ENCODE data around the gene FAM53A.

DNA sequence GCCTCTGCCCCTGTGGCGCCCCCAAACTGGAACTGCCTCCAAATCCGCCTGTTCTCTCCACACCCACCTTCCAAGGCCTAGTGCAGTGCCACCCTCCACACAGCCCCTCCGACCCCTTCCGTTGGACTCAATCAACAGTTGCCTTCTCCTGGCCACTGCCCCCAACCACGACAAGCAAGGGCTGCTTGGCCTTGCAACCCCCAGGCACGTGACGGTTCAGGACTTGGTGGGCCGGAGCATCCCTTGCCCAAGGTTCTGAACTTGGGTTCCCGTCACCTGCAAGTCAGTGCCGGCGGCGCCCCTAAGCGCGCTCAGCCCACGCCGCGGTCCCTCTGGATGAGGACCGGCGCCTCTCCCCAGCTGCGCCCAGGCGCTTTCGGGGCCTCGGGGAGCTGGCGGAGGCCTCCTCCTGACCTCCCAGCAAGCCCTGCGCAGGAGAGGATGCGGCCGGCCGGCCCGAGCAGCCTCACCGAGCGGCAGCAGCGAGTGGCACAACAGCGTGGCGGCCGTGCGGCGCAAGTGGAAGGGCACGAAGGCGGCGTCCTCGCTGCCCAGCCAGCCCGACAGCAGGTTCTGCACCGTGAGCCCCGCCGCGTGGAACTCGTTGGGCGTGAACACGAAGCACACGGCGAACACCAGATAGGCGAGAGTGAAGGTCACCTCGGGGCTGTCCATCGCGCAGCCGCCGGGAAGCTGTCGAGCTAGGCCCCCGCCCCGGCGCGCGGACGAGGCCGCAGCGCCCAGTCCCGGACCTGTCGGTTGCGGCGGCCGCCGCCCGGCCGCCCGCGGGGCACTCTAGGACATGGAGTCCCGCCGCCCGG lies 36.3 kb upstream of the FAM53A start:
- TF ChIP-seq POLR2A (IDR thresholded peaks at IDR 0.05) (peak; percentile 40 to 60), POLR2AphosphoS5 (IDR thresholded peaks at IDR 0.05) (no peak)

Measured in gastroesophageal sphincter (tissue), 2 donors.